NCI-H1105 treated with DMSO at 0.1 percent for 48 hours (cell line): ENCODE data around the gene VGLL2.

Source experiments
- DNase-seq: peaks from one replicate; lab custom pipeline; 2025; lab: John Stamatoyannopoulos, UW

The VGLL2 gene, protein sequence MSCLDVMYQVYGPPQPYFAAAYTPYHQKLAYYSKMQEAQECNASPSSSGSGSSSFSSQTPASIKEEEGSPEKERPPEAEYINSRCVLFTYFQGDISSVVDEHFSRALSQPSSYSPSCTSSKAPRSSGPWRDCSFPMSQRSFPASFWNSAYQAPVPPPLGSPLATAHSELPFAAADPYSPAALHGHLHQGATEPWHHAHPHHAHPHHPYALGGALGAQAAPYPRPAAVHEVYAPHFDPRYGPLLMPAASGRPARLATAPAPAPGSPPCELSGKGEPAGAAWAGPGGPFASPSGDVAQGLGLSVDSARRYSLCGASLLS

GRCh38 chr6:117265410-117266256, at the start of gene VGLL2:
VGLL2 (plus strand) TSS chr6:117265558; CDS start chr6:117265764, 206 bp downstream.
- peak; percentile 86 for DNase-seq

GRCh38 chr6:117222861-117223260, 42.5 kb upstream of the VGLL2 start:
- DNase-seq = no peak

- no peak for DNase-seq
Measured at GRCh38 chr6:117226778-117227177, 38.6 kb upstream of the VGLL2 start.

DNA sequence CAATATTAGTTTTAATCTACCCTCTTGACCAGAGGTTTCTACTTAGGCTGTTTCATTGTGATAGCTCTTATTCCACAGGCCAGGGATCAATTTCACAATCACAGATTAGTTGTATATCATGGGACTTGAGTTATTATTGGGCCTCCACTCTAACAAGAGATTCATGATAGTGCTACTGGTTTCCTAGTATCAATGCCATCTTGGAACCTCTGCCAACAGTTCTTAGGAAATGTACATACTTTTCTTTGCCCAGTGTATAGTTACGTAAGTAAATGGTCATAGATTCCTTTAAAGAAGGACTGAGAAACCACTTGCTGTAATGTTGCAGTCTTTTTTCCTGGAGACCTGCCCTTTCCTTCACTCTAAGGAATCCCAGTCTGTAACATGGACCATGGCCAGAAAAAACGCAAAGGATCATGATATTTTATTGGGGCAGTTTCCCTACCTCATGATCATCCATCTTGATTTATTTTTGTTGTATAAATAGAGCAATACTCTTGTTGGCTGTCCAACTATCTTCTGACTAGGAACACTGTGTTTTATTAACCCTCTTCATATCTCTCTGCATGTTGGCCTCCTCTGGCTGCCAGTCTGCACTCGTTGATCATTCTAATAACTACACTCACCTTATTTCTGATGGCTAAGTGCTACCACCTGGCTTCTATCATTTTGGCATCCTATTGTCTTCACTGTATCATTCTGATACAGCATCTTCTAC, 38.0 kb upstream of the VGLL2 start:
- DNase-seq = no peak

DNA sequence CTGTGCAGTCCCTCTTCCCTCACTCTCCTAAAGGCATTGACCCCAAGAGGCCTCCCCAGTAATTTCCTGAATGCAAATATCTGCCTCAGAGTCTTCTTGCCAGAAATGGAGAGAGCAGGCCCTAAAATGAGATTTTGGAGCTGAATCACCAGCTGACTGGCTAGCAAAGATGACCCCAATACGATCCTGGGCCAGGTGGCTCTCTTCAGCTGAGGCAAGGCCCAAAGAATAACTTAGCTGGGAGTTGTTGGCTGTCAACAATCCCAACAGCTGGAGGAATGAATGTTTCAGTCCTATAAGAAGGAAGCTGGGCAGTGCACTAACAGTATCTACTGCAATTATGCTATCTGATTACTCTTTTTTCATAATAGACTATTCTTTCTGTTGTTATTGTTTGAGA, 37.2 kb upstream of the VGLL2 start:
- no peak for DNase-seq

DNA sequence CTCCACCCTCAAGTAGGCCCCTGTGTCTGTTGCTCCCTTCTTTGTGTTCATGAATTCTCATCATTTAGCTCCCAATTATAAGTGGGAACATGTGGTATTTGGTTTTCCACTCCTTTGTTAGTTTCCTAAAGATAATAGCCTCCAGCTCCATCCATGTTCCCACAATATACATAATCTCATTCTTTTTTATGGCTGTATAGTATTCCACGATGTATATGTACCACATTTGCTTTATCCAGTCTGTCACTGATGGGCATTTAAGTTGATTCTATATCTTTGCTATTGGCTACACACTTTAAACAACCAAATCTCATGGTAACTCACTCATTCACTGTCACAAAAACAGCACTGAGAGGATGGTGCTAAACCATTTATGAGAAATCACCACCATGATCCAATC, 35.5 kb upstream of the VGLL2 start:
- DNase-seq = no peak

DNA sequence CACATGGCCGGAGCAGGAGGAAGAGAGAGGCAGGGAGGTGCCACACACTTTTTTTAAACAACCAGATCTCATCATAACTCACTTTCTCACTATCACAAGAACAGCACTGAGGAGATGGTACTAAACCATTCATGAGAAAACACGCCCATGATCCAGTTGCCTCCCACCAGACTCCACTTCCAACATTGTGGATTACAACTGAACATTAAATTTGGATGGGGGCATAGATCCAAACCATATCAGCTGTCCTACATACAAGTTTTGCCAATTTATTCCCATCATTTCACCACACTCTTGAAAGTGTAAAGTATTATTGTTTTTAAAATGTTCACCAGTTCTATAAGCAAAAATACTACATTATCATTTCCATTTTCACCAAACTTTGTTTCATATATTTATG, 33.9 kb upstream of the VGLL2 start:
- no peak for DNase-seq

GRCh38 chr6:117232196-117232595, 33.2 kb upstream of the VGLL2 start:
- DNase-seq = no peak

- DNase-seq = no peak
Measured at GRCh38 chr6:117233145-117233544, 32.2 kb upstream of the VGLL2 start.

GRCh38 chr6:117237561-117237960, 27.8 kb upstream of the VGLL2 start:
- no peak for DNase-seq

GRCh38 chr6:117244571-117244970, 20.8 kb upstream of the VGLL2 start:
- peak; percentile 27 for DNase-seq

GRCh38 chr6:117244979-117245378, 20.4 kb upstream of the VGLL2 start:
- peak; percentile 41 for DNase-seq

GRCh38 chr6:117253785-117254184, 11.6 kb upstream of the VGLL2 start:
- DNase-seq = no peak

GRCh38 chr6:117262799-117263198, 2.6 kb upstream of the VGLL2 start:
- no peak for DNase-seq

DNA sequence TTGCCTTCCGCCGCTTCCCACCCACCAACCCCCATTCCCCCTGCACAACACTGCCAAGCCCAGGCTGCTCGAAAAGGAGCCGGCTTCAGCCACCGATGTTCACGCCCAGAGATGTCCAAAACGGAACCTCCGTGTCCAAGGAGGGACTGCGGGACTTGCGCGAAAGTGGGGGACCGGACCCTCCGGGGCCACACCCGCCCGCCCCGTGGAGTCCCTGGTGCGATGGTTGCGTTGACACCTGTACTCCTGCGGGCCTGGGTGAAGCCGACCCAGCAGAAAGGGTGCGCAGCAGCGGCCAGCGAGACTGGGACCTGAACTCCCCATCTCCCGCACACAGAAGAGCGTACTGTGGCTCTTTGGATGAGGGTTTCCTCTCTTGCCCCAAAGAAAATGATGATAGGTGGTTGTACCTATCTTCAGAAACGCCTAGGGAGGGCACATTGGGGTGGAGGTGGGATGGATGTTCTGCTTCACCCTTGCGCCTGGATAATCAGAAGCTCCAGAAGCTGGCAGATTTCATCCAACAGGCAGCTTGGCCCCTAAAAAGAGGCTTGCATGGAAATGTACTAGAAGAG, 1.9 kb upstream of the VGLL2 start:
- no peak for DNase-seq

DNA sequence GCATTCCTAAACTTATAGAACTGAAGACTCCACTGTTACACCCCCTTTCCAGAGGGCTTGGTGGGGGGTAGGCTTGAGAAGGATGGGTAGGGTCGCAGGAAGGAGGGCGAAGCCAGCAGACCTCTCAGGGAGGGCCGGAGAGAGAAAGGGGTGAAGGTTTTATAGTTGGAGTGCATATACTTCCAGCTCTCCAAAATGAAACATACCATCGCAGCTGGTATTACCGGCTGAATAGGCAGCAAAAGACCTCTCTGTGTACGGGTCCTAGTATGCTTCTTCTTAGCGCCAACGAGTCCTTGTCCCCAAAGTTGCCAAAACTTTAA, 1.0 kb upstream of the VGLL2 start:
- DNase-seq = no peak

DNA sequence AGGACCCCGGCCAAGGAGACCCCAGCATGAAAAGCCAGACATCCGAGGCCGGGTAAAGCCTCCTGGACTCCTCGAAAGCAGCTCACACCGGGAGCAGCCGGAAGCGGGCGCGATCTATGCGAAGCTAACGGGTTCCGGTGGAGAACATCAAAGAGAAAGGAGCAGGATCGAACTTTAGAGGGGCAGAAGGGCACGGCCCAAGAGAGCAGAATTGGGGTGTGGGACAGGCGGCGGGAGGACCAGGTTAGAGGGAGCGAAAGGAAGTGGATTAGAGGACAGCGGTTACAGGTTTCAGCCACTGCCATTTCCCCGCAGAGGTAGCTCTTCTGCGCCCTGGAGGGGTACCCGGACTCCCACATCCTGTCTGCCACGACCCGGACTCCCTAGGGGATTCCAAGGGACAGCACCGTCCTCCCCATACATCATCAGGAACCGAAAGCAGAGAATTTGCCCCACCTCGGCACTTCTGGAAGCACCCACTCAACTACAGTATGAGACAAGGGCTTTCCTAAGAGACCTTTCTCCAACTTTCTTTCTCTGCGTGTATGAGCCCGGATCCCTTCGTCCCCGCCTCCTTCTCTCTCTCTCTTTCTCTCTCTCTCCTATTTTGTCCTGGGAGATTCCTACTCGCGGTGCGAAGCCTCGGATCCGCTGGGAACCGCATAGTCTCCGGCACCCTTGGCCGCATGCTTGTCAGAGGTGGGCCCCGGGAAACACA, 507 bp upstream of the VGLL2 start:
- no peak for DNase-seq

GRCh38 chr6:117266257-117267053, 1.1 kb downstream of the VGLL2 start:
- no peak for DNase-seq

- no peak for DNase-seq
Measured at GRCh38 chr6:117267054-117267347, 1.6 kb downstream of the VGLL2 start.

GRCh38 chr6:117267766-117268534, 2.6 kb downstream of the VGLL2 start:
- DNase-seq = no peak
